Spinal cord (tissue), 10 donors: ENCODE measurements around the gene TRERF1. TPM values are rescaled to one million over a fixed set of nuclear protein-coding genes. Genes with fewer than 3 reads are reported as not detected.
"Not testable (repeated sequence)": the region's sequence is repeated elsewhere in the genome, so short reads cannot be mapped to it uniquely, and the experiment has no call there.

ENCODE experiments used
- DNase-seq, 6 donors: peaks; one replicate each; pipeline versions ENCODE4 v3.0.0 to v3.0.0-alpha.2; 2013 to 2015; ENCODE audit warnings: low spot score in 6 of 6, low read depth in 4 of 6
- H3K27ac ChIP-seq: one replicate; pipeline ENCODE4 v1.5.1; 2013; ENCODE audit warnings: low read depth, low read length, control low read depth
- H3K27me3 ChIP-seq: one replicate; pipeline ENCODE4 v1.6.1; 2013; ENCODE audit warnings: low read length; ENCODE audit not compliant: control insufficient read depth, insufficient read depth
- H3K36me3 ChIP-seq: one replicate; pipeline ENCODE4 v1.6.1; 2013; ENCODE audit warnings: low read length; ENCODE audit not compliant: control insufficient read depth, insufficient read depth
- H3K4me1 ChIP-seq: one replicate; pipeline ENCODE4 v1.6.1; 2013; ENCODE audit warnings: low read length; ENCODE audit not compliant: control insufficient read depth, insufficient read depth
- H3K4me3 ChIP-seq: one replicate; pipeline ENCODE4 v1.5.1; 2013; ENCODE audit warnings: low read depth, low read length, control low read depth
- H3K9me3 ChIP-seq: one replicate; pipeline ENCODE4 v1.6.1; 2013; ENCODE audit warnings: low read length; ENCODE audit not compliant: control insufficient read depth, insufficient read depth
- WGBS: methylation state at CpG from one replicate; pipeline ENCODE4 v1.1.5; 2013; ENCODE audit warnings: missing lambda C conversion rate; ENCODE audit not compliant: insufficient coverage; 5-methylcytosine and 5-hydroxymethylcytosine counted together
- polyA plus RNA-seq, 2 donors: library from polyadenylated mRNA; unstranded; fragments of 120-200 nt; gene quantifications; one replicate each; pipeline ENCODE4 v1.2.1, GENCODE V29; 2013; ENCODE audit not compliant: insufficient read length in 2 of 2
- total RNA-seq, 2 donors: library from RNA; depleted of rRNA in 1 of 2; stranded (reverse); fragments of 120-200 nt in 1 of 2; fragments of >200 nt in 1 of 2; gene quantifications; one replicate each; pipeline versions ENCODE4 v1.2.3 to v1.2.4, GENCODE V29; 2013 to 2014
- donor health status: healthy.

The TRERF1 gene
- total and polyA plus RNA-seq, 4 donors = 4.8 to 9.4 (median 7.4) TPM

GRCh38 chr6:42468273-42468672 lies 16.5 kb upstream of the TRERF1 start:
- H3K27ac ChIP-seq = no peak overlapping the region
- DNase-seq = no peak
- WGBS = no CpG with 5 or more reads among the region's 1 CpG
- no peak overlapping the region for H3K4me3 ChIP-seq
- no peaks in the 10 kb centered on the region for H3K9me3 ChIP-seq
- H3K36me3 ChIP-seq = no peaks in the 10 kb centered on the region
- H3K4me1 ChIP-seq = no peaks in the 10 kb centered on the region
- no peaks in the 10 kb centered on the region for H3K27me3 ChIP-seq

- no peak for DNase-seq
- no peaks in the 10 kb centered on the region for H3K36me3 ChIP-seq
- 56% methylated on average over 1 of the region's 1 CpG for WGBS
- no peaks in the 10 kb centered on the region for H3K4me1 ChIP-seq
- H3K4me3 ChIP-seq = no peak overlapping the region
- H3K27me3 ChIP-seq = no peaks in the 10 kb centered on the region
- H3K9me3 ChIP-seq = no peaks in the 10 kb centered on the region
- no peak overlapping the region for H3K27ac ChIP-seq
Measured at GRCh38 chr6:42467651-42468050, 15.9 kb upstream of the TRERF1 start.

GRCh38 chr6:42466470-42466869 lies 14.7 kb upstream of the TRERF1 start:
- H3K36me3 ChIP-seq, H3K9me3 ChIP-seq, H3K27me3 ChIP-seq, DNase-seq, H3K27ac ChIP-seq, H3K4me3 ChIP-seq, H3K4me1 ChIP-seq: not testable (repeated sequence)
- WGBS = 100% methylated on average over 8 of the region's 28 CpGs

GRCh38 chr6:42462474-42462972 lies 10.8 kb upstream of the TRERF1 start:
- DNase-seq = no peak
- Histone ChIP-seq H3K9me3 (no peaks in the 10 kb centered on the region), H3K4me1 (no peaks in the 10 kb centered on the region), H3K4me3 (no peak overlapping the region), H3K36me3 (no peaks in the 10 kb centered on the region), H3K27ac (no peak overlapping the region), H3K27me3 (no peaks in the 10 kb centered on the region)
- 94% methylated on average over 3 of the region's 6 CpGs for WGBS

GRCh38 chr6:42460883-42461282 lies 9.2 kb upstream of the TRERF1 start:
- Histone ChIP-seq H3K27ac (no peak overlapping the region), H3K4me3 (no peak overlapping the region), H3K27me3 (no peaks in the 10 kb centered on the region), H3K36me3 (no peaks in the 10 kb centered on the region), H3K9me3 (no peaks in the 10 kb centered on the region), H3K4me1 (no peaks in the 10 kb centered on the region)
- WGBS = 88% methylated on average over 1 of the region's 1 CpG
- DNase-seq = no peak

- H3K9me3 ChIP-seq = no peaks in the 10 kb centered on the region
- WGBS = 95% methylated on average over 5 of the region's 5 CpGs
- no peak for DNase-seq
Measured at GRCh38 chr6:42459888-42460287, 8.2 kb upstream of the TRERF1 start.

GRCh38 chr6:42454428-42454791 lies 2.7 kb upstream of the TRERF1 start:
- Histone ChIP-seq H3K36me3 (no peaks in the 10 kb centered on the region), H3K4me1 (peaks cover 27% of the 10 kb centered on the region), H3K27ac (peak overlapping the region; percentile 96), H3K27me3 (no peaks in the 10 kb centered on the region), H3K9me3 (no peaks in the 10 kb centered on the region), H3K4me3 (peak overlapping the region; percentile 91)
- DNase-seq = peak in 2 of 6 donors; percentile 15 to 17
- 15% methylated on average over 10 of the region's 11 CpGs for WGBS

More at GRCh38 chr6:42459888-42460287, 8.2 kb upstream of the TRERF1 start:
- Histone ChIP-seq H3K27ac (no peak overlapping the region), H3K27me3 (no peaks in the 10 kb centered on the region), H3K4me1 (no peaks in the 10 kb centered on the region), H3K4me3 (no peak overlapping the region), H3K36me3 (no peaks in the 10 kb centered on the region)

GRCh38 chr6:42453654-42454427 lies 2.1 kb upstream of the TRERF1 start:
- Histone ChIP-seq H3K4me3 (peak overlapping the region; percentile 91), H3K36me3 (no peaks in the 10 kb centered on the region), H3K9me3 (no peaks in the 10 kb centered on the region), H3K27me3 (no peaks in the 10 kb centered on the region), H3K4me1 (peaks cover 27% of the 10 kb centered on the region), H3K27ac (peak overlapping the region; percentile 96)
- 0% methylated on average over 23 of the region's 32 CpGs for WGBS
- peak in 3 of 6 donors; percentile 53 to 92 (median 88) for DNase-seq

- no peaks in the 10 kb centered on the region for H3K36me3 ChIP-seq
- 0% methylated on average over 54 of the region's 57 CpGs for WGBS
- H3K27ac ChIP-seq = peak overlapping the region; percentile 96
- DNase-seq = peak in 5 of 6 donors; percentile 74 to 97 (median 87)
- H3K27me3 ChIP-seq = no peaks in the 10 kb centered on the region
- H3K9me3 ChIP-seq = no peaks in the 10 kb centered on the region
- peak overlapping the region; percentile 91 for H3K4me3 ChIP-seq
- peaks cover 27% of the 10 kb centered on the region for H3K4me1 ChIP-seq
Measured at GRCh38 chr6:42453031-42453653, 1.4 kb upstream of the TRERF1 start.
